Sigmoid colon (tissue), 3 donors: ENCODE data around the gene TAP1.

Experiments
- POLR2A ChIP-seq, 2 donors: fragments of 450-650 bp; IDR thresholded peaks; one replicate each; pipeline ENCODE4 v1.6.1; 2016; ENCODE audit warnings: antibody characterized with exemption in 2 of 2, mild to moderate bottlenecking in 2 of 2, moderate library complexity in 2 of 2
- TF ChIP-seq, protein P1 (sequence below), 4 experiments: fragments of 450-650 bp in 3 of 4; fragments of 200-600 bp in 1 of 4; IDR thresholded peaks; one replicate each; pipeline ENCODE4 v1.5.1; 2016 to 2019; ENCODE audit warnings: antibody characterized with exemption in 4 of 4, mild to moderate bottlenecking in 3 of 4, moderate library complexity in 2 of 4

- TF ChIP-seq, protein P1, sequence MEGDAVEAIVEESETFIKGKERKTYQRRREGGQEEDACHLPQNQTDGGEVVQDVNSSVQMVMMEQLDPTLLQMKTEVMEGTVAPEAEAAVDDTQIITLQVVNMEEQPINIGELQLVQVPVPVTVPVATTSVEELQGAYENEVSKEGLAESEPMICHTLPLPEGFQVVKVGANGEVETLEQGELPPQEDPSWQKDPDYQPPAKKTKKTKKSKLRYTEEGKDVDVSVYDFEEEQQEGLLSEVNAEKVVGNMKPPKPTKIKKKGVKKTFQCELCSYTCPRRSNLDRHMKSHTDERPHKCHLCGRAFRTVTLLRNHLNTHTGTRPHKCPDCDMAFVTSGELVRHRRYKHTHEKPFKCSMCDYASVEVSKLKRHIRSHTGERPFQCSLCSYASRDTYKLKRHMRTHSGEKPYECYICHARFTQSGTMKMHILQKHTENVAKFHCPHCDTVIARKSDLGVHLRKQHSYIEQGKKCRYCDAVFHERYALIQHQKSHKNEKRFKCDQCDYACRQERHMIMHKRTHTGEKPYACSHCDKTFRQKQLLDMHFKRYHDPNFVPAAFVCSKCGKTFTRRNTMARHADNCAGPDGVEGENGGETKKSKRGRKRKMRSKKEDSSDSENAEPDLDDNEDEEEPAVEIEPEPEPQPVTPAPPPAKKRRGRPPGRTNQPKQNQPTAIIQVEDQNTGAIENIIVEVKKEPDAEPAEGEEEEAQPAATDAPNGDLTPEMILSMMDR (IDR thresholded peaks at IDR 0.05): no peak
- TF ChIP-seq POLR2A (IDR thresholded peaks at IDR 0.05): no peak
These were observed 23.1 kb upstream of the TAP1 start for GRCh38 chr6:32876603-32877002.
